HCT116 (cell line): ENCODE results near the gene TTLL10. TPM values are rescaled to one million over a fixed set of nuclear protein-coding genes. Genes with fewer than 3 reads are reported as not detected.

Experiments used
- ATAC-seq: fragments of 200-7000 bp; cut with Tn5 transposase; 2 replicates; pipeline ENCODE4 v1.9.1; 2020; ENCODE audit warnings: mild to moderate bottlenecking, moderate library complexity
- BruUV-seq: library from RNA; stranded (reverse); fragments of 400-500 nt; replicated peaks from 2 replicates; lab custom pipeline; 2021; lab: Mats Ljungman, UMichigan
- CTCF ChIA-PET: fragments of 300-600 bp; sonication (Branson Sonifier 250); formaldehyde crosslinking; loops from one replicate; lab custom pipeline; 2021; ENCODE audit warnings: antibody characterized with exemption; lab: Charles Lee
- POLR2A ChIA-PET: fragments of 300-600, 350-600 bp; sonication (Branson Sonifier 250); formaldehyde crosslinking; loops from one replicate; lab custom pipeline; 2021; ENCODE audit warnings: antibody characterized with exemption; lab: Charles Lee
- RAD21 ChIA-PET, 2 experiments: fragments of 300-600 bp; sonication (Branson Sonifier 250); formaldehyde crosslinking; loops; one replicate each; lab custom pipeline; 2023; ENCODE audit warnings: low total read pairs in 2 of 2; ENCODE audit not compliant: uncharacterized antibody in 2 of 2, unreplicated experiment in 2 of 2, low non-redundant PET in 1 of 2; lab: Charles Lee
- DNase-seq: peaks from one replicate; pipeline ENCODE4 v3.0.0-alpha.2; 2010; ENCODE audit warnings: low read depth, low spot score
- H2AFZ ChIP-seq: fragments of 200-600 bp; shearing (Covaris generic), sonication (generic); 2 replicates; pipeline ENCODE4 v1.6.1; 2017; ENCODE audit warnings: low read depth, mixed run types, mixed read lengths, antibody characterized with exemption, low read length; ENCODE audit not compliant: poor library complexity, severe bottlenecking
- H3K27ac ChIP-seq: 2 replicates; pipeline ENCODE4 v1.5.1; 2012; ENCODE audit warnings: low read depth, low read length
- H3K27me3 ChIP-seq: fragments of 200-600 bp; sonication (generic); 2 replicates; pipeline ENCODE4 v1.6.1; 2016; ENCODE audit warnings: mixed run types, low read length, mixed read lengths; ENCODE audit not compliant: insufficient read depth
- H3K36me3 ChIP-seq, 2 experiments: fragments of 200-500 bp in 1 of 2; fragments of 200-600 bp in 1 of 2; sonication (Bioruptor generic) in 1 of 2; sonication (generic) in 1 of 2; 2 replicates each; pipeline versions ENCODE4 v1.5.1 to v1.6.1; 2014 to 2016; ENCODE audit warnings: low read length in 2 of 2, inconsistent platforms in 1 of 2, mixed read lengths in 1 of 2, mixed run types in 1 of 2; ENCODE audit not compliant: insufficient read depth in 2 of 2, control insufficient read depth in 1 of 2
- H3K4me1 ChIP-seq, 2 experiments: fragments of 200-600 bp in 1 of 2; sonication (generic) in 1 of 2; 2 replicates each; pipeline versions ENCODE4 v1.5.1 to v1.6.1; 2012 to 2017; ENCODE audit warnings: low read length in 2 of 2, inconsistent platforms in 1 of 2, mild to moderate bottlenecking in 1 of 2, mixed read lengths in 1 of 2, mixed run types in 1 of 2, moderate library complexity in 1 of 2; ENCODE audit not compliant: insufficient read depth in 2 of 2, control insufficient read depth in 1 of 2
- H3K4me2 ChIP-seq: fragments of 200-600 bp; sonication (generic); 2 replicates; pipeline ENCODE4 v1.6.1; 2017; ENCODE audit warnings: mixed run types, low read length, mixed read lengths
- H3K4me3 ChIP-seq, 2 experiments: fragments of 200-600 bp in 1 of 2; sonication (generic) in 1 of 2; replicated peaks in 1 of 2; 2 replicates each; pipeline ENCODE4 v1.5.1; 2011 to 2016; ENCODE audit warnings: low read length in 2 of 2, control low read depth in 1 of 2, low read depth in 1 of 2, mild to moderate bottlenecking in 1 of 2, mixed read lengths in 1 of 2, mixed run types in 1 of 2
- H3K79me2 ChIP-seq: fragments of 200-600 bp; sonication (generic); 2 replicates; pipeline ENCODE4 v1.6.1; 2017; ENCODE audit warnings: mild to moderate bottlenecking, mixed run types, low read length, moderate library complexity, mixed read lengths; ENCODE audit not compliant: insufficient read depth
- H3K9ac ChIP-seq: fragments of 200-600 bp; sonication (generic); 2 replicates; pipeline ENCODE4 v1.6.1; 2016; ENCODE audit warnings: low read length, mixed read lengths
- H3K9me2 ChIP-seq: fragments of 200-600 bp; sonication (generic), shearing (Covaris generic); 2 replicates; pipeline ENCODE4 v1.6.1; 2017; ENCODE audit warnings: mixed run types, mild to moderate bottlenecking, moderate library complexity; ENCODE audit not compliant: insufficient read depth
- H3K9me3 ChIP-seq, 2 experiments: fragments of 200-500 bp in 1 of 2; fragments of 200-600 bp in 1 of 2; sonication (Bioruptor generic) in 1 of 2; sonication (generic) in 1 of 2; 2 replicates each; pipeline ENCODE4 v1.6.1; 2014 to 2017; ENCODE audit warnings: low read length in 2 of 2, mixed read lengths in 2 of 2, inconsistent platforms in 1 of 2, low read depth in 1 of 2, mild to moderate bottlenecking in 1 of 2, mixed run types in 1 of 2, moderate library complexity in 1 of 2; ENCODE audit not compliant: control insufficient read depth in 1 of 2, insufficient read depth in 1 of 2
- H4K20me1 ChIP-seq: fragments of 200-600 bp; sonication (generic), shearing (Covaris generic); 2 replicates; pipeline ENCODE4 v1.6.1; 2017; ENCODE audit warnings: mixed run types, mild to moderate bottlenecking, moderate library complexity; ENCODE audit not compliant: insufficient read depth
- ATF3 ChIP-seq: IDR thresholded peaks from 2 replicates; pipeline ENCODE4 v1.6.1; 2012
- CBX3 ChIP-seq: IDR thresholded peaks from 2 replicates; pipeline ENCODE4 v1.6.1; 2012; ENCODE audit warnings: low read depth
- CEBPB ChIP-seq: IDR thresholded peaks from 2 replicates; pipeline ENCODE4 v1.6.1; 2012; ENCODE audit warnings: low read depth
- CTCF ChIP-seq, 3 experiments: fragments of 200-600 bp in 1 of 3; sonication (generic) in 1 of 3; IDR thresholded peaks in 2 of 3; conservative IDR thresholded peaks in 1 of 3; 2 replicates each; pipeline ENCODE4 v1.5.1; 2012 to 2017; ENCODE audit warnings: low read depth in 2 of 3, low read length in 2 of 3, antibody characterized with exemption in 1 of 3, borderline replicate concordance in 1 of 3, control low read depth in 1 of 3, mild to moderate bottlenecking in 1 of 3, mixed read lengths in 1 of 3, mixed run types in 1 of 3, moderate library complexity in 1 of 3; ENCODE audit not compliant: insufficient read depth in 1 of 3
- EGR1 ChIP-seq: IDR thresholded peaks from 2 replicates; pipeline ENCODE4 v1.6.1; 2012; ENCODE audit warnings: low read depth
- ELF1 ChIP-seq: IDR thresholded peaks from 2 replicates; pipeline ENCODE4 v1.6.1; 2012; ENCODE audit warnings: low read depth, borderline replicate concordance
- EZH2 ChIP-seq: fragments of 200-600 bp; sonication (generic); IDR thresholded peaks from 2 replicates; pipeline ENCODE4 v1.6.1; 2017; ENCODE audit warnings: antibody characterized with exemption, mixed run types
- JUND ChIP-seq: IDR thresholded peaks from 2 replicates; pipeline ENCODE4 v1.6.1; 2012
- MAX ChIP-seq: IDR thresholded peaks from 2 replicates; pipeline ENCODE4 v1.6.1; 2012
- POLR2A ChIP-seq: IDR thresholded peaks from 2 replicates; pipeline ENCODE4 v1.7.0; 2011; ENCODE audit warnings: borderline replicate concordance; ENCODE audit not compliant: insufficient read depth, insufficient read length; ENCODE audit errors: extremely low read depth
- POLR2AphosphoS5 ChIP-seq: IDR thresholded peaks from 2 replicates; pipeline ENCODE4 v1.6.1; 2011; ENCODE audit warnings: mild to moderate bottlenecking, low read depth, low read length, moderate library complexity
- REST ChIP-seq: IDR thresholded peaks from 2 replicates; pipeline ENCODE4 v1.6.1; 2012; ENCODE audit warnings: low read depth
- SIN3A ChIP-seq: IDR thresholded peaks from 2 replicates; pipeline ENCODE4 v1.6.1; 2012; ENCODE audit warnings: low read depth
- SP1 ChIP-seq: IDR thresholded peaks from 2 replicates; pipeline ENCODE4 v1.6.1; 2012; ENCODE audit warnings: low read depth
- SRF ChIP-seq: IDR thresholded peaks from 2 replicates; pipeline ENCODE4 v1.6.1; 2012; ENCODE audit warnings: low read depth
- TCF7L2 ChIP-seq: IDR thresholded peaks from 2 replicates; pipeline ENCODE4 v1.7.0; 2011; ENCODE audit warnings: borderline replicate concordance, inconsistent platforms; ENCODE audit not compliant: insufficient read depth, insufficient read length; ENCODE audit errors: extremely low read depth
- YY1 ChIP-seq: IDR thresholded peaks from 2 replicates; pipeline ENCODE4 v1.6.1; 2011; ENCODE audit warnings: low read length, low read depth, moderate library complexity, mild to moderate bottlenecking; ENCODE audit not compliant: insufficient replicate concordance; ENCODE audit errors: extremely low read depth
- ZFX ChIP-seq: fragments of 450-650 bp; IDR thresholded peaks from 2 replicates; pipeline ENCODE4 v1.6.1; 2017
- ZNF274 ChIP-seq: fragments of 200-500 bp; sonication (Bioruptor generic); IDR thresholded peaks from 2 replicates; pipeline ENCODE4 v1.6.1; 2014; ENCODE audit warnings: mild to moderate bottlenecking, low read depth, low read length, inconsistent platforms
- intact Hi-C: fragments of 100-400 bp; cut with micrococcal nuclease; formaldehyde crosslinking; loops from 2 replicates; pipeline ENCODE4 v1.10.0; 2022
- total RNA-seq: library from RNA; stranded (reverse); gene quantifications from one replicate; pipeline ENCODE4 v1.2.1, GENCODE V29; 2021; ENCODE audit not compliant: unreplicated experiment

Gene TTLL10
- total RNA-seq, 1 experiment from 2014 or later: 0.10 TPM

- H3K9ac ChIP-seq: no peak overlapping the region
- H2AFZ ChIP-seq: no peak overlapping the region
- no peaks in the 10 kb centered on the region for H4K20me1 ChIP-seq
- no peaks in the 10 kb centered on the region for H3K27me3 ChIP-seq
- no peaks in the 10 kb centered on the region for H3K36me3 ChIP-seq
- H3K9me3 ChIP-seq: no peaks in the 10 kb centered on the region
- no peak overlapping the region for H3K27ac ChIP-seq
- BruUV-seq: no TSS peak
- ChIA-PET POLR2A (no interaction called here), RAD21 (no interaction called here), CTCF (no interaction called here)
- no peak overlapping the region for H3K4me2 ChIP-seq
- DNase-seq: no peak
- intact Hi-C loops: no loop called here
- no peaks in the 10 kb centered on the region for H3K9me2 ChIP-seq
- no peak for TF ChIP-seq CBX3
- TF ChIP-seq ZFX: no peak
- no peak for TF ChIP-seq SP1
- TF ChIP-seq REST: no peak
- TF ChIP-seq CTCF (IDR thresholded peaks at IDR 0.05 in 2 of 3, conservative IDR thresholded peaks at IDR 0.05 in 1 of 3; ENCODE audit: borderline replicate concordance in 1 of 3, insufficient read depth in 1 of 3, low read depth in 2 of 3, low read length in 2 of 3): no peak
- no peak for TF ChIP-seq ELF1
- no peak for TF ChIP-seq EZH2
- no peak for TF ChIP-seq SIN3A
- TF ChIP-seq CEBPB: no peak
- no peak for TF ChIP-seq YY1
- no peak for TF ChIP-seq TCF7L2
- no peak for TF ChIP-seq JUND
- TF ChIP-seq MAX: no peak
- TF ChIP-seq EGR1: no peak
- TF ChIP-seq SRF: no peak
- no peak for TF ChIP-seq POLR2A
- TF ChIP-seq POLR2AphosphoS5: no peak
- no peak for TF ChIP-seq ZNF274
- TF ChIP-seq ATF3: no peak
- no peak overlapping the region for H3K4me3 ChIP-seq
- H3K4me1 ChIP-seq: peaks cover 2 to 9% of the 10 kb centered on the region in 2 experiments; a peak in 1 of 4 replicates
- no peak for ATAC-seq
- H3K79me2 ChIP-seq: no peaks in the 10 kb centered on the region
These were observed 5.8 kb downstream of the TTLL10 start for GRCh38 chr1:1179346-1179982.
